Muscle layer of duodenum (tissue), 2 donors: Measurements from ENCODE around the gene SCAMP2.

Source experiments
- H3K27ac ChIP-seq: one replicate; pipeline ENCODE4 v1.7.0; 2013; ENCODE audit warnings: mild to moderate bottlenecking, low read length
- H3K27me3 ChIP-seq: one replicate; pipeline ENCODE4 v1.7.0; 2013; ENCODE audit warnings: low read depth, mild to moderate bottlenecking, control low read depth, low read length
- H3K36me3 ChIP-seq, 2 donors: one replicate each; pipeline ENCODE4 v1.7.0; 2013; ENCODE audit warnings: low read length in 2 of 2, control low read depth in 1 of 2, mild to moderate bottlenecking in 1 of 2; ENCODE audit not compliant: insufficient read depth in 2 of 2, control insufficient read depth in 1 of 2
- H3K4me1 ChIP-seq, 2 donors: one replicate each; pipeline ENCODE4 v1.7.0; 2013; ENCODE audit warnings: low read length in 2 of 2, mild to moderate bottlenecking in 2 of 2, control low read depth in 1 of 2, moderate library complexity in 1 of 2; ENCODE audit not compliant: insufficient read depth in 2 of 2, control insufficient read depth in 1 of 2
- H3K4me3 ChIP-seq, 2 donors: one replicate each; pipeline ENCODE4 v1.7.0; 2013; ENCODE audit warnings: low read length in 2 of 2, low read depth in 1 of 2, mild to moderate bottlenecking in 1 of 2
- H3K9me3 ChIP-seq, 2 donors: one replicate each; pipeline ENCODE4 v1.7.0; 2013; ENCODE audit warnings: low read length in 2 of 2, control low read depth in 1 of 2, mild to moderate bottlenecking in 1 of 2; ENCODE audit not compliant: control insufficient read depth in 1 of 2
- donor health status: healthy.

The SCAMP2 gene

GRCh38 chr15:74836846-74837245 lies 36.3 kb downstream of the SCAMP2 start:
- peaks cover 3 to 6% of the 10 kb centered on the region in 2 donors for H3K4me1 ChIP-seq
- H3K36me3 ChIP-seq: peaks cover 3 to 23% of the 10 kb centered on the region in 2 donors
- no peak overlapping the region for H3K4me3 ChIP-seq
- no peaks in the 10 kb centered on the region for H3K9me3 ChIP-seq
- H3K27me3 ChIP-seq: no peaks in the 10 kb centered on the region
- H3K27ac ChIP-seq: no peak overlapping the region

DNA sequence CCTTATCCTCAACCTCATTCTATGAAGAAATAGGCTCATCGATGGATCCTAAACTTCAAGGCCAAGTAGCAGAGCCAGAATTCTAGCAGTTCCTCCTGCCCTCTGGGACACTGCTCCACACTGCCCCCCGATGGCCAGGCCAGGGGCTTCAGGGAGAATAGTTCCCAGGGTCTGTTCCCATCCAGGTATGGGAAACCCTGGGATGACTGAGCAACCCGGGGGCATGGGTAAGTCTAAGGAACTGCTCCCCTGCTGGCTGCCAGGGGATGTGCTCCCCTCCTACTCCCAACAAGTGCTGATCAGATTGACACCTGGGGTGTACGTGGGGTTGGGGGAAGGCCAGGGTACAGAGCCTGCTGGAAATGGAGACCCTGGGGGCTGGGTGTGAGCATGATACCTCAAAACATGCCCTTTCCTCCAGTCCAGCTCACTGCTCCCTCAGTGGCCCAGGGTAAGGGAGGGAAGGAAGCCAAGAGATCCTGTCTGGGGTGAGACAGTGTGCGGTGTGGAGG lies 37.8 kb downstream of the SCAMP2 start:
- Histone ChIP-seq H3K27me3 (no peaks in the 10 kb centered on the region), H3K36me3 (peaks cover 3 to 23% of the 10 kb centered on the region in 2 donors), H3K27ac (no peak overlapping the region), H3K4me1 (no peaks in the 10 kb centered on the region), H3K4me3 (no peak overlapping the region), H3K9me3 (no peaks in the 10 kb centered on the region)

GRCh38 chr15:74833376-74834107 lies 39.6 kb downstream of the SCAMP2 start:
- no peaks in the 10 kb centered on the region for H3K9me3 ChIP-seq
- peaks cover under 1% of the 10 kb centered on the region for H3K27me3 ChIP-seq
- H3K4me3 ChIP-seq: no peak overlapping the region
- H3K4me1 ChIP-seq: no peaks in the 10 kb centered on the region
- H3K36me3 ChIP-seq: peaks cover 2 to 12% of the 10 kb centered on the region in 2 donors
- no peak overlapping the region for H3K27ac ChIP-seq

- H3K27me3 ChIP-seq: peaks cover 7% of the 10 kb centered on the region
- H3K36me3 ChIP-seq: peaks cover 0 to 10% of the 10 kb centered on the region in 2 donors
- no peaks in the 10 kb centered on the region for H3K9me3 ChIP-seq
- H3K27ac ChIP-seq: no peak overlapping the region
- H3K4me1 ChIP-seq: no peaks in the 10 kb centered on the region
- no peak overlapping the region for H3K4me3 ChIP-seq
Observed at GRCh38 chr15:74832826-74833225, 40.3 kb downstream of the SCAMP2 start.

- H3K36me3 ChIP-seq: peaks cover 0 to 9% of the 10 kb centered on the region in 2 donors
- H3K9me3 ChIP-seq: no peaks in the 10 kb centered on the region
- no peak overlapping the region for H3K27ac ChIP-seq
- peaks cover 0 to under 1% of the 10 kb centered on the region in 2 donors for H3K4me1 ChIP-seq
- peaks cover 15% of the 10 kb centered on the region for H3K27me3 ChIP-seq
- H3K4me3 ChIP-seq: no peak overlapping the region
Observed at GRCh38 chr15:74831813-74832495, 41.2 kb downstream of the SCAMP2 start.

DNA sequence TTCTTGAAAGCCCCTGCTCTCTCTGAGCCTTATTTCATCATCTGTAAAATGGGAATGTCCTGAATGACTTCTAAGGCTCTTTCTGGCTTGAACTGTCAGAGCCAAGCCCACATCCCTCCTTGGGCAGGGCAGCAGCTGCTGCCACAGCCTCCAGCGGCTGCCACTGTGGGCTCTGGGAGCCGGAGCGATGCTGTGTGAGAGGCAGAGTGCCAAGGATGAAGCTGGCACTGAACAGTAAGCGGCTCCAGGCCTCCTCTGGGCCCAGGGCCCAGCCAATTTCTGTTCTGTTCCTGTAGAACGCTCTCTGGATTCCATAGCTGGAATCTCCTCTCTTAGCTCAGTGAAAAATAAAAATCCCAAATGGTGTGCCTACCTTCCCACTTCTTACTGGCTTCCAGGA lies 42.3 kb downstream of the SCAMP2 start:
- Histone ChIP-seq H3K4me3 (no peak overlapping the region), H3K27ac (no peak overlapping the region), H3K27me3 (peaks cover 18% of the 10 kb centered on the region), H3K36me3 (no peaks in the 10 kb centered on the region), H3K9me3 (no peaks in the 10 kb centered on the region), H3K4me1 (peaks cover 0 to 8% of the 10 kb centered on the region in 2 donors)

DNA sequence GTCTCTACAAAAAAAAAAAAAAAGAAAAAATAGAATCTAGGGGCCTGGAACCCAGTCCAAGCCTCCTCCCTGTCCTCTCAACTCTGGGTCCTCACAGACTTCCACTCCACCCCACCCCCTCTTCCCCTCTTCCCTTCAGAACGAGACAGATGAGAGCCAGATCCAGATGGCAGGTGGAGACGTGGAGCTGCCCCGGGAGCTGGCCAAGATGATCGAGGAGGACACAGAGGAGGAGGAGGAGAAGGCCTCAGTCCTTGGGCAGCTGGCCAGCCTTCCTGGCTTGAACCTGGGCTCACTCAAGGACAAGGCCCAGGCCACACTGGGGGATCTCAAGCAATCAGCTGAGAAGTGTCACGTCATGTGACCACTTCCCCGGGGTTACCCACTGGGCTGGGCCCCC lies 43.2 kb downstream of the SCAMP2 start:
- H3K36me3 ChIP-seq: no peaks in the 10 kb centered on the region
- peaks cover 0 to 8% of the 10 kb centered on the region in 2 donors for H3K4me1 ChIP-seq
- no peak overlapping the region for H3K4me3 ChIP-seq
- no peak overlapping the region for H3K27ac ChIP-seq
- no peaks in the 10 kb centered on the region for H3K9me3 ChIP-seq
- peaks cover 18% of the 10 kb centered on the region for H3K27me3 ChIP-seq

- H3K36me3 ChIP-seq: no peaks in the 10 kb centered on the region
- H3K27ac ChIP-seq: no peak overlapping the region
- H3K27me3 ChIP-seq: peaks cover 18% of the 10 kb centered on the region
- H3K4me1 ChIP-seq: peaks cover 0 to 8% of the 10 kb centered on the region in 2 donors
- no peaks in the 10 kb centered on the region for H3K9me3 ChIP-seq
- no peak overlapping the region for H3K4me3 ChIP-seq
Observed at GRCh38 chr15:74829486-74829885, 43.7 kb downstream of the SCAMP2 start.

DNA sequence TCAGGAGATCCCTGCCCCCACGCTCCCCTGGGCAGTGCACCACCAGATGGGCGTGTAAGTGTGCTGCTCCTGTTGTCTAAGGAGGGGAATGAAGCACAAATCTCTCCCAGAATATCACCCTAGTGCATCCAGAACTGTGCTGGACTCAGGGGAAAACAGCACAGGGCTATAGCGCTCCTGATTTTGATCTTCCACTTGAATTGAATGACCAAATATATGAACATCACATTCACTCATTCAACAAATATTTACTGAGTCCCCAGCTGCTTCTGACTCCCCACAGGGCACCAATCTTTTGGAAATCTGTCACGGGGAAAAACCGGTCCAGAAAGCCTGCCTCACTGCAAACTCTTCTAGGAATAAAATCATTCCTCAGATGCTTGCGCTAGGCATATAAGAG lies 44.3 kb downstream of the SCAMP2 start:
- H3K4me3 ChIP-seq: no peak overlapping the region
- no peaks in the 10 kb centered on the region for H3K9me3 ChIP-seq
- no peak overlapping the region for H3K27ac ChIP-seq
- H3K27me3 ChIP-seq: peaks cover 18% of the 10 kb centered on the region
- H3K4me1 ChIP-seq: peaks cover 0 to 8% of the 10 kb centered on the region in 2 donors
- H3K36me3 ChIP-seq: no peaks in the 10 kb centered on the region

GRCh38 chr15:74827614-74828013 lies 45.6 kb downstream of the SCAMP2 start:
- Histone ChIP-seq H3K27ac (no peak overlapping the region), H3K36me3 (no peaks in the 10 kb centered on the region), H3K27me3 (peaks cover 18% of the 10 kb centered on the region)

DNA sequence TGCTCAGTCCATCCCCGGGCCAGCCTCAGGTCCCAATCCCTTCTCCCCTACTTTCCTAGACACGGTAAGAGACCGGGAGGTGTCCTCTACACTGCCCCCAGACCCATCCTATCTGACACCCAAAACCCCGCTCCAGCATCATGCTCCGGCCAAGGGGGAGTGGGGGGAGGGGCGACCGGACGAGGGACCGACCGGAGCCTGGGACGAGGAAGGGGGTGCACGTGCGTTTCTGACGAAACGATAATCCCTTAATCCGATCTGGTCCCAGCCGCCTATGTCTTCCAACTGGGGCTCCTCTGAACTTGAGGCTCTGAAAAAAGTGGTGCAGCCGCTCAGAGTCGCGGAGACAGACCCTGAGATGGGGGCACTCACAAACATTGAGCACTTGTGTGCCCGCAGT lies 46.2 kb downstream of the SCAMP2 start:
- no peaks in the 10 kb centered on the region for H3K9me3 ChIP-seq
- no peak overlapping the region for H3K4me3 ChIP-seq
- no peaks in the 10 kb centered on the region for H3K36me3 ChIP-seq
- H3K27ac ChIP-seq: no peak overlapping the region
- H3K4me1 ChIP-seq: peaks cover 0 to 8% of the 10 kb centered on the region in 2 donors
- H3K27me3 ChIP-seq: peaks cover 18% of the 10 kb centered on the region

More at GRCh38 chr15:74827614-74828013, 45.6 kb downstream of the SCAMP2 start:
- Histone ChIP-seq H3K4me1 (peaks cover 0 to 8% of the 10 kb centered on the region in 2 donors), H3K9me3 (no peaks in the 10 kb centered on the region), H3K4me3 (no peak overlapping the region)
